ENCODE results near the gene XYLT1. TPM values are rescaled to one million over a fixed set of nuclear protein-coding genes. Genes with fewer than 3 reads are reported as not detected.

The XYLT1 gene
- total and polyA plus RNA-seq, 12 donors: 0.29 to 4.0 (median 1.6) TPM

DNA sequence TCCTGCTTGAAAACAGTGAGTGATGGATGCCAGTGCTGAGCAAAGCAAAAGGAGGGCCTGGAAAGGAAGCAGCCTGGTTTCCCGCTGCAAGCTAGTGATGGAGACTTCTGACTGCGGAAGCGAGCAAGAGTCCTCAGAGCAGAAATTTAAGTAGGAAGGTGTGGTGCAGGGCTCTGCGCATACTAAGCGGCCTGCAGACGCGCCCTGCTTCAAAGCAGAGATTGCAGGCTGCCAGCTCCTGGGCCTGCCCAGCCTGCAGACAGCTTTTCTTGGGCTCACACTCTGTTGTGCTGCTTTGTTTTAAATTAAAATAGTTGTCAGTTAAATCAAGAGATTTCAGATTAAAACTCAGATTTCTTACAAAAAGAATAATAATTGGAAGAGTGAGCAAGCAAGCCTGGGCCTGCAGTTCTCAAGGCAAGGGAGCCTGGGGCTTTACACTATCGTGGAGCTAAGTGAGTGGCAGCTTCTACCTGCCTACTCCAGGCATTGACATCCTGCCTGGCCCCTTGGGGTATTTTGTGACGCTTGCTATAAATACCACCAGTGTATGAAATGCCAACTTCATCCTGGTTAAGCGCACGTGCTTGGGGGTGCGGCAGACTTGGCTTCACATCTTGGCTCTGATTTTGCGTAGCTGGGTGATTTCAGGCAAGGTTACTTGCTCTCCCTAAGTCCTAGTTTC lies 237.3 kb downstream of the XYLT1 start:
- ATAC-seq (peak in 2 of 8 donors; percentile 14 to 20), DNase-seq (no peak)
- H3K4me1 ChIP-seq: peaks cover 0 to 8% (median 0%) of the 10 kb centered on the region in 9 donors
- H3K27me3 ChIP-seq: no peaks in the 10 kb centered on the region
- H3K4me3 ChIP-seq: no peak overlapping the region
- no peak overlapping the region for H3K27ac ChIP-seq
- intact Hi-C loops (cut with DNase I): no loop called here
- no peaks in the 10 kb centered on the region for H3K9me3 ChIP-seq
- H3K36me3 ChIP-seq: no peaks in the 10 kb centered on the region
- TF ChIP-seq, protein P1, sequence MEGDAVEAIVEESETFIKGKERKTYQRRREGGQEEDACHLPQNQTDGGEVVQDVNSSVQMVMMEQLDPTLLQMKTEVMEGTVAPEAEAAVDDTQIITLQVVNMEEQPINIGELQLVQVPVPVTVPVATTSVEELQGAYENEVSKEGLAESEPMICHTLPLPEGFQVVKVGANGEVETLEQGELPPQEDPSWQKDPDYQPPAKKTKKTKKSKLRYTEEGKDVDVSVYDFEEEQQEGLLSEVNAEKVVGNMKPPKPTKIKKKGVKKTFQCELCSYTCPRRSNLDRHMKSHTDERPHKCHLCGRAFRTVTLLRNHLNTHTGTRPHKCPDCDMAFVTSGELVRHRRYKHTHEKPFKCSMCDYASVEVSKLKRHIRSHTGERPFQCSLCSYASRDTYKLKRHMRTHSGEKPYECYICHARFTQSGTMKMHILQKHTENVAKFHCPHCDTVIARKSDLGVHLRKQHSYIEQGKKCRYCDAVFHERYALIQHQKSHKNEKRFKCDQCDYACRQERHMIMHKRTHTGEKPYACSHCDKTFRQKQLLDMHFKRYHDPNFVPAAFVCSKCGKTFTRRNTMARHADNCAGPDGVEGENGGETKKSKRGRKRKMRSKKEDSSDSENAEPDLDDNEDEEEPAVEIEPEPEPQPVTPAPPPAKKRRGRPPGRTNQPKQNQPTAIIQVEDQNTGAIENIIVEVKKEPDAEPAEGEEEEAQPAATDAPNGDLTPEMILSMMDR (IDR thresholded peaks at IDR 0.05): no peak
- 75 to 79% methylated on average over 13 of the region's 13 CpGs for WGBS, 2 donors

DNA sequence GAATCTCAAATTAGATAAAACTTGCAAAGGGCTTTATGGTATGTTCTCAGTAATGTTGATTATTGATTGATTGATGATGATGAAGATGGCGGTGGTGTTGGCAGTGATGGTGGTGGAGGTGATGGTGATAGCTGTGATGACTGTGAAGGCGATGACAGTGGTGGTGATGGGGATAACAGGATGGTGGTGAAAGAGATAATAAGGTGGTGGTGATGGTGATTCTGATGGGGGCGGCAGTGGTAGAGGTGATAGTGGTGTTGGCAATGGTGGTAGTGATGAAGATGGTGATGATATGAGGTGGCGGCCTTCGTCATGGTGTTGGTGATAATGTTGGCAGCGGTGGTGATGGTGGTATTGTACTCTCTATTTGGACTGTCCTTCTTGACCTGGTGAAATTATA lies 238.3 kb downstream of the XYLT1 start:
- TF ChIP-seq, protein P1 (IDR thresholded peaks at IDR 0.05): no peak
- peaks cover 0 to under 1% (median 0%) of the 10 kb centered on the region in 9 donors for H3K4me1 ChIP-seq
- 95% methylated on average over 6 of the region's 6 CpGs for WGBS, 2 donors
- no peaks in the 10 kb centered on the region for H3K9me3 ChIP-seq
- H3K27ac ChIP-seq: no peak overlapping the region
- intact Hi-C loops (cut with DNase I): no loop called here
- no peak for DNase-seq
- ATAC-seq: no peak
- H3K27me3 ChIP-seq: no peaks in the 10 kb centered on the region
- no peaks in the 10 kb centered on the region for H3K36me3 ChIP-seq
- H3K4me3 ChIP-seq: no peak overlapping the region

DNA sequence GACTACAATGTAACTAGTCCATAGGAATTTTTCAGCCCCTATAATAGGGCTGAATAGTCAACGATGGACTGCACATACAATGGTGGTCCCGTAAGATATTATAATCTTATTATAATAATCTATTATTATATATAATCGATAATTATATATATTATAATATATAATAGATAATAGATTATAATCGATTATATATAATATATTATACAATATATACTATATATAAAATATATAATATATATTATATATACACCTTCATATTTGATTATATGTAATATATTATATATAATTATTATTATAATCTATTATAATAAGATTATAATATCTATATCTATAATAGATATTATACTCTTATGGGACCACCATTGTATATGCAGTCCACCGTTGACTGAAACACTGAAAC lies 238.8 kb downstream of the XYLT1 start:
- Histone ChIP-seq H3K27ac (no peak overlapping the region), H3K4me1 (no peaks in the 10 kb centered on the region), H3K27me3 (no peaks in the 10 kb centered on the region), H3K4me3 (no peak overlapping the region), H3K9me3 (no peaks in the 10 kb centered on the region), H3K36me3 (no peaks in the 10 kb centered on the region)
- 97 to 98% methylated on average over 5 of the region's 5 CpGs for WGBS, 2 donors
- TF ChIP-seq, protein P1 (IDR thresholded peaks at IDR 0.05): no peak
- DNase-seq: no peak
- intact Hi-C loops (cut with DNase I): no loop called here
- no peak for ATAC-seq

DNA sequence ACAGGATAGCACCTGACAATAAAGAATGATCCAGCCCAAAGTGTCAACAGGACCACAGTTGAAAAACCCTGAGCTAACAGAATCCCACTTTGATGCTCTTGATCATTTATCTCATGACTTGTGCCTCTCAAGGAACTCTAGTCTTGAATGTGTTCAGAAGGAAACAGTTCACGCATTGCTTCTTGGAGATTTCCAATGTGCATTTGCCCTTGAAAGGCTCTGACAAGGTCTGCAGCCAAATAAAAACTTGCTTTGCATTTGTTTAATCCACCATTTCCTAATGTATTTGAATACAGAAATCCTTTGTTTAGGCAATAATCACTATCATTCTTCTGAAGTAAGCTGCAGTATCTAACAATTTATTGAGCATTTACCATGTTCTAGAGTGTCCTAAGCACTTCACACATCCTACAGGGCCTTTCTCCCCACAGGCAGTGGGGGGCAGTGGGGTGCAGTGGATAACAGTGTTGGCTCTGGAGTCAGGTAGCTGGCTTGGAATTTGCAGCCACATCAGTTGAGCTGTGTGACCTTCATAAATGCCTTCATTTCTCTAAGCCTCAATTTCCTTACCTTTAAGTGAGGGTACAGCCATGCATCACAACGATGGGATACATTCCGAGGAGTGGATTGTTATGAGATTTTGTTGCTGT lies 239.7 kb downstream of the XYLT1 start:
- TF ChIP-seq, protein P1 (IDR thresholded peaks at IDR 0.05): no peak
- Histone ChIP-seq H3K27ac (no peak overlapping the region), H3K36me3 (no peaks in the 10 kb centered on the region), H3K4me3 (no peak overlapping the region), H3K4me1 (peaks cover 0 to 1% (median 0%) of the 10 kb centered on the region in 9 donors), H3K9me3 (no peaks in the 10 kb centered on the region), H3K27me3 (no peaks in the 10 kb centered on the region)
- DNase-seq (no peak), ATAC-seq (no peak)
- intact Hi-C loops (cut with DNase I): no loop called here
- 93 to 94% methylated on average over 3 of the region's 3 CpGs for WGBS, 2 donors

All from heart right ventricle (tissue), 16 donors.